ENCODE data around the gene CRIP2. TPM values are rescaled to one million over a fixed set of nuclear protein-coding genes. Genes with fewer than 3 reads are reported as not detected.

Gene CRIP2
- total and polyA plus RNA-seq, 10 of the 15 experiments (the other 5 are each of a cell fraction or from before 2014, with no cell fraction given), result 0.04 to 0.62 (median 0.37) TPM; not detected in 5

DNA sequence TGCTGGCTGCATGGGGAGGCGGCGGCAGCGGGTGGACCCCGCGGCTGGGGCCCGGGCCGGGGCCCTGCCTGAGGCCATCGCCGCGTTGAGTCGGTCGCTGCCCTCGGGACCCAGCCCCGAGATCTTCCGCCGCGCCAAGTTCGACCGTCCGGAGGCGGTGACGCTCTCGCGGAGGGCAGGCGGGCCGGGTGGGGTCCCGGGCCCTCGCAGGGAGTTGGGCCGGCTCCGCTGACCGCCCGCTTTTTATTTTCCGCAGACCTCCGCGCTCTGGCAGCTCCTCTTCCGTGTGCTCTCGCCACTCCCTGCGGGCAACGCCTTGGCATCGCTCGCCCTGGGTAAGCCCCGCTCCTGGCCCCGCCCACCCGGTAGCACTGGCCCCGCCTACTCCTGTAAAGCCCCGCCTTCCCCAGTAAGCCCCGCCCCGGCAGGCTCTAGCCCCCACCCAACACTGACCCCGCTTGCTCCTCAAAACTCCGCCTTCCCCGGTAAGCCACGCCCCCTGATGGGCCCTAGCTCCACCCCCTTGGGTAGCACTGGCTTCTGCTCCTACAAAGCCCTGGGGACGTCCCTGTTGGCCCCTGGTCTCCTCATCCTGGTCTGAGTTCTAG is 16.8 kb downstream of the CRIP2 start (continued):
- no peak for TF ChIP-seq NFYB (IDR thresholded peaks at IDR 0.05; ENCODE audit: insufficient read depth, low read depth, low read length)
- TF ChIP-seq CUX1 (IDR thresholded peaks at IDR 0.05; ENCODE audit: insufficient replicate concordance, low read depth, low read length), result no peak
- TF ChIP-seq SPI1 (IDR thresholded peaks at IDR 0.05; ENCODE audit: borderline replicate concordance, insufficient read depth, low read depth, low read length), result no peak
- no peak for TF ChIP-seq FOXM1 (IDR thresholded peaks at IDR 0.05; ENCODE audit: low read depth, low read length)
- TF ChIP-seq HDAC2 (IDR thresholded peaks at IDR 0.05), result peak; percentile 58; the same call in 1 of the 2 replicates
- no peak for TF ChIP-seq SREBF1 (IDR thresholded peaks at IDR 0.05; ENCODE audit: low read length)
- TF ChIP-seq HDGF (IDR thresholded peaks at IDR 0.05), result 0 out of 2 replicates have a peak, but pooled peaks have one; percentile 71
- no peak for TF ChIP-seq CBFB (IDR thresholded peaks at IDR 0.05; ENCODE audit: low read depth)
- peak; percentile 55 for TF ChIP-seq DPF2 (IDR thresholded peaks at IDR 0.05)
- 0 out of 2 replicates have a peak, but pooled peaks have one; percentile 7 for TF ChIP-seq CREM (IDR thresholded peaks at IDR 0.05; ENCODE audit: low read depth)
- peak; percentile 21; the same call in 1 of the 2 replicates for TF ChIP-seq RB1 (IDR thresholded peaks at IDR 0.05; ENCODE audit: borderline replicate concordance)
- TF ChIP-seq TCF3 (IDR thresholded peaks at IDR 0.05; ENCODE audit: borderline replicate concordance, insufficient read depth, low read depth, low read length), result no peak
- TF ChIP-seq E2F4 (IDR thresholded peaks at IDR 0.05; ENCODE audit: low read depth, low read length), result no peak
- no peak for TF ChIP-seq RUNX3 (IDR thresholded peaks at IDR 0.05; ENCODE audit: low read length)
- no peak for TF ChIP-seq PML (IDR thresholded peaks at IDR 0.05; ENCODE audit: low read length)
- TF ChIP-seq LARP7 (IDR thresholded peaks at IDR 0.05), result peak; percentile 99
- TF ChIP-seq, protein P1, sequence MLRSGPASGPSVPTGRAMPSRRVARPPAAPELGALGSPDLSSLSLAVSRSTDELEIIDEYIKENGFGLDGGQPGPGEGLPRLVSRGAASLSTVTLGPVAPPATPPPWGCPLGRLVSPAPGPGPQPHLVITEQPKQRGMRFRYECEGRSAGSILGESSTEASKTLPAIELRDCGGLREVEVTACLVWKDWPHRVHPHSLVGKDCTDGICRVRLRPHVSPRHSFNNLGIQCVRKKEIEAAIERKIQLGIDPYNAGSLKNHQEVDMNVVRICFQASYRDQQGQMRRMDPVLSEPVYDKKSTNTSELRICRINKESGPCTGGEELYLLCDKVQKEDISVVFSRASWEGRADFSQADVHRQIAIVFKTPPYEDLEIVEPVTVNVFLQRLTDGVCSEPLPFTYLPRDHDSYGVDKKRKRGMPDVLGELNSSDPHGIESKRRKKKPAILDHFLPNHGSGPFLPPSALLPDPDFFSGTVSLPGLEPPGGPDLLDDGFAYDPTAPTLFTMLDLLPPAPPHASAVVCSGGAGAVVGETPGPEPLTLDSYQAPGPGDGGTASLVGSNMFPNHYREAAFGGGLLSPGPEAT (IDR thresholded peaks at IDR 0.05; ENCODE audit: low read depth), result no peak
- TF ChIP-seq SMARCA5 (IDR thresholded peaks at IDR 0.05), result peak; percentile 89
